HG03354 (cell line): ENCODE data around the gene FRAS1.
"Not testable (repeated sequence)": the region's sequence is repeated elsewhere in the genome, so short reads cannot be mapped to it uniquely, and the experiment has no call there.

Source experiments
- ATAC-seq: cut with Tn5 transposase; IDR thresholded peaks from one replicate; pipeline ENCODE4 v1.9.1; 2021; ENCODE audit warnings: mild to moderate bottlenecking; ENCODE audit not compliant: unreplicated experiment, poor library complexity, severe bottlenecking

Gene FRAS1

DNA sequence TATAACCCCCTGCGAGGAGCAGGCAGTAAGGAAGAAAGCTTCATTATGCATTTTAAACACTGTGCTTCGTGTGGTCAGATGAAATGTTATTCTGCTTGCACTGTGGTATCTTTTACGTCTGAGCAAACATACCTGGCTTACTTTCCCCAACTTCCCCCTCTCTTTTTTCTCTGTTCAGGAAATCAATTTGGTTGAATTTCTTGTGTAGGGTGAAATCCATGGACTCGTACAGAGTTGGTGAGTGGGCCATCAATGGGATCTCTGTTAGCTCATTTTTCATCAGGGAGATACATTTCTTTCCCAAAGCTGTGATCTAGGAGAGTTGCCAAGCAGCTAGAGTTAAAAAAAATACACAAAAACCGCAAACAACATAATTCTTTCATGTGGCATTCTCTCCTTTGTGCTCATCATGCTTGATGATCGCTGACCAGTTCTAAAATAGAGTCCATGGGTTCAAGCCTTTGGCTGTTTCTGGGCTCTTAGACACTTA lies 98.5 kb downstream of the FRAS1 start:
- no peak for ATAC-seq

DNA sequence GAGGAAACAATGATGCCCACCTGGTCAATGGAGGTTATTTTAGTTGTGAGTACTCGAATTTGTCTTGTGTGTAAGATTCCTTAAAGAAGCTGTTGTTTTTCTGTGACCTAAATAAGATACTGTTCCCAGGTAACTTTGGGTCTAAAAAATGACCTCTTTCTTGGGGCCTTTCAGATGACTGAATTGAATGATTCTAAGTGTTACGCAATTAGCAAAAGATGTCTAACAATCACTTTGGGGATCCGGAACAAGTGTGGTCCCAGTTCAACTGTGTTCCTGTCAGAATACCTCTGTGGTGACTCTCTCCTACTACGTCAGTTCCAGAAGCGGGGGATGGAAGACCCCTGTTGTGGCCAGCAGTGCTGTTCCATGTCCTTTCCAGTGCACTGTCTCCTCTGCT lies 99.4 kb downstream of the FRAS1 start:
- ATAC-seq = no peak

DNA sequence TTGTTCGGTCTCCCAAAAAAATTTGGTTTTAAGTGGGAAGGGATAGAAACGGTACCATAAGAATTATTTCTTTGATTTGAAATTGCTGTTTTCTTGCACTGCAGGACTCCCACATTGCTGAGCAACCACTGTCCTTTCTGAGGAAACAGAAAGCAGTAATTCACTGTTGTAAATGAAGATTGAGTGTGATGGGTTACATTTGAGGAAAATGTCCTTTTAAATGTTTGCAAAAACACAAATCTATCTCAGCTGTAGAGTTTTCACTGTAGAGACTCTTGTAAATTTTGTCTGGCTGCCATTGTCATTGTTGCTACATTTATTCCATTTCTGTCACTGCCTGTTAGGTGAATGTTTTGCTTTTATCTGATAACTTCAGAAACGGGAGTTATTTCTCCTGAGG lies 105.2 kb downstream of the FRAS1 start:
- ATAC-seq = no peak

DNA sequence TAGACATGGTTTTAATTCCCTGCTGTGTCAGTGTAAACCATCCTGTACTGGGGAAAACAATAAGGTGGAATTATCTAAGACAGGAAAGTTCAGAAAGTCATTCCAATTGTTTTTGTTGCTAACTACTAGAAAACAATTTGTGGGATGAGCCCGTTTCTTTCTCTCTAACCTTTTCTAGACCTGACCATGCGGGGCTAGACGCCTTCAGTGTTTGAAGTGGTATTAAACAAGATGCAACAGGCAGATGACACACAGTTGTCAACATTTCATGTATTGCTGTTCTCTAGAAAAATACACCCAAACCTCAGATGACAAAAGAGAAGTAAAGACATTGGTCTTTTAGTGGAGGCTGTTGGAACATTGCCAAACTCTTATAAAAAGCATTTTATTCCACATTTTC lies 105.7 kb downstream of the FRAS1 start:
- no peak for ATAC-seq

DNA sequence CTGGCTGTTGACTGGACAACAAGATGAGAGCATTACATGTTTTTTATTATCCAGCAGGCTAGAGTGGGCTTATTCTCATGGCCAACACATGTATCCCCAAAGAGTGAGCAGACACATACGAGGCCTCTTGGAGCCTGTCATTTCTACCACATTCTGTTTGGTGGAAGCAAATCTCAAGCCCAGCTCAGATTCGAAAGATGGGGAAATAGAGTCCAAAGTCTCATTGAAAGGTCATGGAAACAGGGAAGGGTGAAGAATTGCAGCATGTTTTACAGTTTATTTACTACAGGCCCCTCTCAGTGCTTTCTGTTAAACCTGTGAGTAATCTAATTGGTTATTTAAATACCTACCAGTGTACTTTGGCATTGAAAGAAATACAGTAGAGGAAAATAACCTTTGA lies 108.6 kb downstream of the FRAS1 start:
- no peak for ATAC-seq

DNA sequence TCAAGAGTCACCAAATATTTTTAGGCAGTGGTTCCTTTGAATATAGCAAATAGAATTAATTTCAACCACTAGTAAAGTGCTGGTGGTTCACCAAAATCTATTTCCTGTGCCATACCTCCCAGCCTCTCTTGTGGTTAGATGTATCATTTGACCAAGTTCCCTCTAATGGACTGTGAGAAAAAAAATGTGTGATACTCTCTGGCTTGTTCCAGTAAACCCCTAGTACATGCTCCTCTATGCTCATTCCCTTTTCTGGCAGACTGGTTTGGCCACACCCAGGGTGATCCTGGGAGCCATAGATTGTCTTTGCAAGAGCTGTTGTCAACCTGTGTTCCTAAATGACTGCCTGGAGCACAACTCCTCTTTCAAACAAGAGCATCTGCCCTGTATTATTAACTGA lies 109.5 kb downstream of the FRAS1 start:
- ATAC-seq = no peak

DNA sequence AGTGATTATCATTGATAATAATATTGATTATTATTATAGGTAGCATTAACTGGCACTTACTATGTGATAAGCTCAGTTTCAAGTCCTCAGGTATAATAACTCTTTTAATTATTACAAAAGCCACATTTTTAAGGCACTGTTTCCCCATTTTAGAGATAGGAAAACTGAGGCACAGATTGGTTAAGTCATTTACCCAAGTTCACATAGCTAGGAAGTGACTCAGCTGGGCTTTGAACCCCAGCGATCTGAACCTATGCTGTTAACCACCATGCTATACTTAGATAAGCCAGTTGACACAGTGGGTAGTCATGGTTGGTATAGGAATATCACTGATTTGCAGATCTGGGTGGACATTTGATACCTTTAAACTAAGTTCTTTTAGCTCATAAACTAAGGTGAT lies 110.4 kb downstream of the FRAS1 start:
- ATAC-seq = no peak

DNA sequence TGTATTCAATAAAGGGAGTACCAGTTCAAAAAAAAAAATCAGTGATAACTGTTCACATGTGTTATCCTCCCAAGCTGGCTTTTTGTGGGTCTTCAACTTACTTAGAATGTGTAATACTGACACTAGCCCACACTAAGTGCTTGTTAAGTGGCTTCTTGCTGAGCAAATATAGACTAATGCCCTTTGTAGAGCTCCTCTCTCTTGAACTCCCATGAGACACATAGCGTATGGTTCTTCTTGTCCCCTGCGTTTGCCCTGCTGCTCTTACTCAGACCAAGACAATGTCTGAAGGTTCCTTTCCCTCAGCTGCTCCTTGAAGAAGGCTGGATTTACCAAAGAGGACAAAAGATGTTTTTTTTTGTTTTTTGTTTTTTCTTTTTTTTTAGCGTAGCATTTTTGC lies 110.9 kb downstream of the FRAS1 start:
- no peak for ATAC-seq

DNA sequence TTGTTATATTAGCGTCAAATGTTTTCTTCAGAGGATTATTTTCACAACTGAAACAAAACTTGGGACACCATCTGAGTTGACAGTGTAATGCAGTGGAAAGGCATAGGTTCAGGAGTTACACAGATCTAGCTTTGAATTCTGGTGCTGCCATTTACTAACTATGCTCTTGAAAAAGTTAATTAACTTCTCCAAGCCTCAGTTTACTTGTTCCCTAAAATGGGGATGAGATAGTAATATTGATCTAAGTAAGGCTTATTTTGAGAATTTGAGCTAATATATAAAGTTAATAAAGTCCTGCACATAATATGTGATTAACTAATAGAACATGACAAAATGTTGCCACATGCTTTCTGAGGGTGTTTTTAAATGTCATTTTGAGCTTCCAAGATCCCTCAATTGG lies 112.6 kb downstream of the FRAS1 start:
- ATAC-seq = no peak

DNA sequence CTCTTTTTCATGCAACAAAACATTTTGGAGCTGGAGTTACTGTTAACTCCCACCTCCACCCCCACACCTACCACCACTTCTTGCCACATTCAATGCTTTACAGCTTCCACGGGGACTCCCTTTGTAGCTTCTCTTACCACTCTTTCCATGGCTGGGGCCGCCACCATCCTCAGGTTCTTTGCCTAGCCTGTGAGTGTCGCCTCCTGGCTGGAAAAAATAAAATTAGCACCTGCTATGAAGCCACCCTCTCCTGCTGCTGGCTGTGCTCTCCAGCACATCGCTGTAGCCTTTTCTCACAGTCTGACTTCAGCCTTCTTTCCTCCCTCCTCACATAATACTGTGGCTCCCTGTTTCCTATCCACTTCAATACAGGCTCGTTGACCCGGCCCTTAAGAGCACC lies 114.4 kb downstream of the FRAS1 start:
- no peak for ATAC-seq

DNA sequence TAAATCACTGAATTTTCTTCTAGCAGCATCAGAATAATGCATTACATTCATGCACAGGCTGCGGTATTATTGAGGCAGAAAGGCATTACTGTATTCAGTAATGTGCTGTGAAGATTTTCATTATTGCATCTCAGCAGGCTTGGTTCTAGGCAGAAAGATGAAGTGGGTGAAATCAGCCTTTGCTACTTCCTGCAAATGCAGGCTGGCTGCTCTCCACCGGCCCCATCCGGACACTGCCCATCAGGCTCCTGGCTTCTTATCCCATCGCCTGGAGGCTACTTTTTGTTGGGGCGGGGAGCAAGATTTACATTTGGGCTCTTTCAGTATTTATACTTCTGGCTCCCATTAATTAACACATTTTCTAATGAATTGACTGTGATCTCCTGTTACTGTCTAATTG lies 117.8 kb downstream of the FRAS1 start:
- no peak for ATAC-seq

DNA sequence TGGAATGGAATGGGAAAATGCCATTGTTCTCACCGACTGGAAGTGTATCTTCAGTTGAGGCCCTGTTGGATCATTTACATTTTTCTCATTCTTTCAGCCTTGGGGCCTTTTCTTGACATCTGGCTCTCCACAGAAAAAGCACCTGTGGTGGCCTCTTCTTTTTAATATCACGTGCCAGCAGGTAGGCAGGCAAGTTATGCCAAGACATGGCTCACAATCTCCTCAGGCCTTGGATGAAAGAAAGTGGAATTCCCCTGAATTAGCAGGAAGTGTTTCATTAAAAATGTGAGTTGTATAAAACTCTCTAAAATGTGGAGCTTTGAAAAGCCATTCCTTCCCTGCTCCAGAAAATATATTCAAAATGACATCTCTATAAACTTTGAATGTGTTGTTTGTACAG lies 122.1 kb downstream of the FRAS1 start:
- ATAC-seq = no peak

DNA sequence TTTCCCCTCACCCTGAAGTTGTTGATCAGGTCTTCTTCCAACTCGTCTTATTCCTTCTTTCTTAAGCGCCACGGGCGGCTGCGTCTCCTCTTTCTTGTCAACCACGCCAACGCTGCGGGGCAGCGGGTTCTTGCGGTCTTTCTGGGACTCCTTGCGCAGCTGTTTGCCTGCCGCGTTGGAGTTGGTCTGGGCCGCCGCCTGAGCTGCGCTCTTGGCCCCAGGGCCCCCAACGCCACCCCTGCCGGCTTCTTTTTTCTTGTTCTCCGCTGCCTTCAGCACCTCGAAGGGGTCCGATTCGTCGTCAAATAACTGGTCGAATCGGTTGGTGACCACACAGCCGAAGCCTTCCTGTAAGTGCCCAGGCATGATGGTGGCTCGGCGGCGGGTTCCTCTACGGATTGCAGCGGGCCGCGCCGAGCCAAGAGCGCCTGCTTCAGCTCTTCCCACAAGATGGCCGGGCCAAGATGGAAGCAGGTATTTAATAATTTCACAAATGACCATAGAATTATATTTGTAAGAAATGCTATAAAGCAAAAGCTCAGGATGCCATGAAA lies 124.6 kb downstream of the FRAS1 start:
- not testable (repeated sequence) for ATAC-seq

DNA sequence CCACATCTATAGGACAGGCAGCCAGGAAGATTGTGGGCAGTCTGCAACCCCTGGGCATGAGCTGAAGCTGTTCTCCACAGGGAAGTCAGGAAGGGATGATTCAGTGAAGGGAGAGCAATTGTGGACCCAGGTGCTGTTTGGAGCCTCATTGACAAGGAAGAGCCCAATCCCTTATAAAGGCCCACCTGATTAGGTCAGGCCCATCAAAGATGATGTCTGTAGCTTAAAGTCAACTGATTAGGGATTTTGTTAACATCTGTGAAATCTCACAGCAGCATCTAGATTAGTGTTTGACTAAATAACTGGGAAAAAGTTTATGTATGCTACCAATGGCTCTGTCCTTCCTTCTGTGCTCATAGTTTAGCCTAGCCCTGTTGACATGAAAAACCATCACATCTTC lies 127.5 kb downstream of the FRAS1 start:
- ATAC-seq = no peak

DNA sequence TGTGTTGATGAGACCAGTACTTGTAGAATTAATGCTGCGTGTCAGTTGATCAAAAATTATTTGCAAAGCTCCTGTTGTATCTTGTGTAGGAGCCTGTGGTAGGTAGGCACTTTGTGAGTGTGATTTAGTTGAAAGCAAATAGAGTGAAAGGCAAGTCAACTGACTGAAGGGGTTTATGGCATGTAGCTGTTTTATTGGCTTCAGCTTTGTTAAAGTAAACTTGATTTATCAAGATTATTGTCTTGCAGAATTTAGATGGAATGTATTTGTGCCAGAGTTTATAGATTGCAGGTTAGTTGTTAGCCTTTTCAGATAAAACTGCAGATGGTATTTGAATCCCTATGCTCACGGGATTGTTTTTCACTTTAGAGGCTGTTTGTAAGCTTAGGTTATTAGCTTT lies 128.0 kb downstream of the FRAS1 start:
- no peak for ATAC-seq

DNA sequence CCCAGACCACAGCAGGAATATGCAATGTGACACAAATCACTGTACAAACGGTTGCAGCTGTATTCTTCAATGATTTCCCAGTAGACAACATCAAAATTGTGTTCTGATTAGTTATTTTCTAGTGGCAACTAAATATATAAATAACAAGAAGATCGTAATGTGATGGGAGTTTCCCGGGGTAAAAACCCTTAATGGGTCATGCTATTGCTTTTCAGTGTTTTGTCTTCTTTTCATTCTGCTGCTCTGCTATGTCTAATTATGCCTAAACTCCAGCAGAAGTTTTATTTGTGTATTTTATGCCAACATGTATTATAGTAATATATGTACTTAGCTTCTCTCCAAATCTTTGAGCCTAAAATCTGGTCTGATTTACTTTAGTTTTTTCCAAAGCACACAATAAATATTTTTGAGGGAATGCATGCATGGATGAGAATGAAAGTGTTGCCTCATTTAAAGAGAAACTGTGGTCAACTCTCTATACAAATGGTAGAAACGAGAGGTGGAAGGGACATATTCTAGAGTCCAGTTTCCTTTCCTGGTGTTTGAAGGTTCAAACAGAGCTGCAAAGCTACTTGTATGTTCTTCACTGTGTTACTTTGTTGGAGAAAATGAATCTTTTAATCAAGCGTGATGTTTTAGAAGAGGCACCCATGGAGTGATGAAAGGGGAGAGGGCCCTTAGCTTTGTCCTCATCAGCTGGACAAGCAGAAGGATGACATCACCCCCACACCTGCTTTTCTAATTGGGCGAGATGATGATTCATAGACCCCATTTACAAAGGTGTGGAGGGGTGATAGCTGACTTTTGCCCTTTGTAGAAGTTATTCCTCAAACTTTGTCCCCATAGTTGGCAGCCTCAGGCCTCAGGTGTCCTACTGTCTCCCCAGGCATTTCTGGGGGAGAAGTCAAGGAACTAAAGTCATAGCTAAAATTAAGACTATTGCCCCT lies 129.7 kb downstream of the FRAS1 start:
- ATAC-seq = no peak

DNA sequence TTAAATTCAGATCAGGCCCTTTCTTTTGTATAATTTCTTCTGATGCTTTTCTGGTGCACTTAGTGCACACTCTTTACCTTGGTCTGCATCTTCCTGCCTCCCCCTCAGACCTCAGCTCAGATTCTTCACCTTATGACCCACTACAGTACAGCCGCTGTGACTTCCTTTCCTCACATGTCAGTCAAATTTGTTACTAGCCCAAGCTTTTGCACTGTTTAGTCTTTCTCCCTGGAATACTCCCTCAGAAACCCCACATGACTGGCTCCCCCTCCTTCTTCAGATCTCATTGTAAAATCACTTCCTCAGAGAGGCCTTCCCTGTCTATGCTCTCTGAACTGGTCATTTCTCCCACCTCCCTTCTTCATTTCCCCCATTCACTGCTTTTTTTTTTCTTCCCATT lies 132.9 kb downstream of the FRAS1 start:
- no peak for ATAC-seq

DNA sequence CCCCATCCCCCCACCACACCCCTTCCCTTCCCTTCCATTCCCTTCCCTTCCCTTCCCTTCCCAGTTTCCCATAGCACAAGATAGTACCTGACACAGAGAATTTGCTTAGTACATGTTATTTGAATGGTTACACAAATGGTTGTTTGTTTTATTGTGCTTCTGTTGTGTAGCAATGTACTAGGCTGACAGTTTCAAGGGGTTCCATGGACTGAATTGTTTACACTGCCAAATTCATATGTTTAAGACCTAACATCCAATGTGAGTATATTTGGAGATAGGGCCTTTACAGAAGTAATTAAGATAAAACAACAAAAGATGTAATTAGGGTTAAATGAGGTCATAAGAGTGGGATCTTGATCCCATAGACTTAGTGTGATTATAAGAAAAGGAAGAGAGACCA lies 133.5 kb downstream of the FRAS1 start:
- no peak for ATAC-seq

DNA sequence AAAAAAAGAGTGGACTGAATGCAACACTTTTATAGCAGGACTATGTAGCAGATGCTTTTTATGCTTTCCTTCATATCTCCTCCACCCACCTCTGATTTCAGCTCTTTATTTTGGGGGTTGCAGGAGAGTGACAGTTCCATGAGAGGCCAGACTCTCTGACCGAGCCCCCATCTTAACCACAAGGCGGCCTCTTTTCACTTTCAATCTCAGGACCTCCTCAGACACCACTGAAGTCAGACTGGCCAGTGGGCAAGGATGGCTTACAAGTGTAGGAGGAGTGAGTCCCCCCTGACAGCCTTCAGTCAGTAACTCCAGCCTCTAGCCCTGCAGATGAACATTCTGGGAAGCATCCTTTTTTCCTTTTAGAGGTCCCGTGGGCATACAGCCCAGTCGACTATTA lies 140.8 kb downstream of the FRAS1 start:
- ATAC-seq = no peak

DNA sequence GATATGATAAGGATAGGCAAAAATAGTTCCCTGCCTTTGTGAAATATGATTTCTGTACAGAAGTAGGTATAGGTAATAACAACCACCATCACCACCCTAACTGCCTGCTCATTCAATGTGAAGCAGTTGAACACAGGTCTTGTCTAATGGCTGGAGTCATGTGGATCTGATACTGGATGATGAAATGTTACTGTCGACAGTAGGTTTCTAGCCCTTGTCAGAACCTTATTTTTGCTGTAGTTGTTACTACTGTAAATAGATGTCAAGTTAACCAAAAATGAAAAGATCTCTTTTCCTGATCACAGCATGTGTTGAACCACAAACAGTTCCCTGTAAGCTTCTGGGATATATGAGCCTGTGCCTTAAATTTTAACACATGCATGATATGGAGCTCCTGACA lies 142.9 kb downstream of the FRAS1 start:
- ATAC-seq = no peak

DNA sequence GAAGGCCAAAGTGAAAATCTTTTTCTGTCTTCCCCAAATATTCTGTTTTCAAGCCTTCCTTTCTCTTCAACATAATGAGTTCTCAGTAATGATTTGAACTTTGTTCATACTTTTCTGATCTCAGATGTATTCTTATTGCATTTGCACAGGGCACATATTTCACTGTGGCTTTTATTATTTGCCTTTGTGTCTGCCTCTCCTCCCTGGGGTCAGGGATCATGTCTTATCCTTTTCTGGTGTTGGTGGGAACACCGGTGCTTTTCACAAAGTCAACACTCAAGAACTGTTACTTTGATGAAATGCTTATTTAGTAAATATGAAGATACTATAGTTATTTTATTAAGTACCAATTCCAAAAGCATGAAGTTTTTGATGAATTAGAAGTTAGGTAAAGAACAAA lies 143.8 kb downstream of the FRAS1 start:
- ATAC-seq = no peak
